ENCODE data around the gene YARS1. TPM values are rescaled to one million over a fixed set of nuclear protein-coding genes. Genes with fewer than 3 reads are reported as not detected.

YARS1 gene
- total and polyA plus RNA-seq, 2 experiments from 2014 or later: 134 to 182 TPM

DNA sequence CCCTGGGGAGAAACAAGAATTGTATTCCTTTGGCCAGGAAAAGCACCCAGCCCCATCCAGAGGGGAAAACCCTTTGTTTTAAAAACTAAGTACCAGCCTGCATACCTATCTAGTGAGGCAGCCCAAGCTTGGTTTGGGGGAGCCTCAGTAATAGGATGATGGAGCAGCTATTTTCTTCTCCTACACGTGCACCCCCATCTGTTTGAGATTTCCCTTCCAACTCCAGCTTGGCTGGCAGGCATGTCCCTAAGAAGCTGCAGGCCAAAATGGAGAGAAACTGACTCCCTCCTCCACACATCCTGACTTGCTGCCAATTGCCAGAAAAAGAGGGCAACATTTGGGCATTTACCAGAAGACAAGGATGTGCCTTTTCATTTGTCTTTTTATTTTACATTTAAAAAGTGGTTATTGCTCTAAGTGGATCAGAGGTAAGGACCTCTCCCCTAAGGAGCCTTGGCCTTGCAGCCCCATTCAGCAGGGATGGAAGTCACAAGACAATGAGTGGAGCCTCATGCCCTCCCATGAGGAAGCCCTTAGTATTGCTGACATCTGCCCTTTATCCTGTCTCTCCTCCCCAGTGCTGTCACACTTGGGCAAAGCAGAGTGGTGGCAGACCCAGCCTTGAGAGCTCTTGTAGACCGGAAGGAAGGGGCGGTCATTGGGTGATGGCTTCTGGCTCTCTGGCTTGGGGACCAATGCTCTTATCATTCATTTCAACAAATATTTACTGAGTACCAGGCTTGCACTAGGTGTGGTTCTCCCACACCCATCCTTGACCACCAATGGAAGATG is 44.9 kb upstream of the YARS1 start:
- no peaks in the 10 kb centered on the region for H3K36me3 ChIP-seq (ENCODE audit: insufficient read depth)
- Mint-ChIP-seq H3K4me3 (no peak overlapping the region), H3K36me3 (ENCODE audit: low read depth) (peaks cover 9% of the 10 kb centered on the region; the same call in 2 of the 3 replicates), H3K27ac (no peak overlapping the region), H3K27me3 (ENCODE audit: insufficient read depth, low read depth, poor library complexity) (no peaks in the 10 kb centered on the region), H3K4me1 (no peaks in the 10 kb centered on the region), H3K9me3 (no peaks in the 10 kb centered on the region)
- no peaks in the 10 kb centered on the region for H3K9me2 ChIP-seq (ENCODE audit: insufficient read depth)
- H3K79me2 ChIP-seq (replicated peaks; ENCODE audit: insufficient read depth): no peaks in the 10 kb centered on the region
- H3K4me2 ChIP-seq: no peak overlapping the region
- no peaks in the 10 kb centered on the region for H3K4me1 ChIP-seq (ENCODE audit: insufficient read depth)
- no peaks in the 10 kb centered on the region for H3K27me3 ChIP-seq (ENCODE audit: insufficient read depth)
- H3K27ac ChIP-seq (ENCODE audit: low read depth): no peak overlapping the region
- ATAC-seq (no peak; the same call in 2 of the 3 replicates), DNase-seq (ENCODE audit: low spot score) (no peak)
- H3F3A ChIP-seq (replicated peaks; ENCODE audit: low read depth): no peaks in the 10 kb centered on the region
- no peak overlapping the region for H3K4me3 ChIP-seq
- TF ChIP-seq, protein P1, sequence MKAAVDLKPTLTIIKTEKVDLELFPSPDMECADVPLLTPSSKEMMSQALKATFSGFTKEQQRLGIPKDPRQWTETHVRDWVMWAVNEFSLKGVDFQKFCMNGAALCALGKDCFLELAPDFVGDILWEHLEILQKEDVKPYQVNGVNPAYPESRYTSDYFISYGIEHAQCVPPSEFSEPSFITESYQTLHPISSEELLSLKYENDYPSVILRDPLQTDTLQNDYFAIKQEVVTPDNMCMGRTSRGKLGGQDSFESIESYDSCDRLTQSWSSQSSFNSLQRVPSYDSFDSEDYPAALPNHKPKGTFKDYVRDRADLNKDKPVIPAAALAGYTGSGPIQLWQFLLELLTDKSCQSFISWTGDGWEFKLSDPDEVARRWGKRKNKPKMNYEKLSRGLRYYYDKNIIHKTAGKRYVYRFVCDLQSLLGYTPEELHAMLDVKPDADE (IDR thresholded peaks at IDR 0.05): no peak
- TF ChIP-seq ZNF114 (CRISPR knock-in tag; IDR thresholded peaks at IDR 0.05): no peak
- no peak for TF ChIP-seq CTCF (conservative IDR thresholded peaks at IDR 0.05; ENCODE audit: low read depth in 2 of 2)
- TF ChIP-seq EZH2 (IDR thresholded peaks at IDR 0.05; ENCODE audit: low read depth, unreplicated experiment): no peak
- TF ChIP-seq NANOG (IDR thresholded peaks at IDR 0.05; ENCODE audit: borderline replicate concordance): no peak
- no peak for TF ChIP-seq EZH2phosphoT487 (IDR thresholded peaks at IDR 0.05; ENCODE audit: unreplicated experiment)
- H2AFZ ChIP-seq: no peak overlapping the region
- peaks cover 14% of the 10 kb centered on the region; the same call in 1 of the 2 replicates for H4K20me1 ChIP-seq (replicated peaks; ENCODE audit: insufficient read depth)

- H3K4me1 Mint-ChIP-seq: no peaks in the 10 kb centered on the region
- H3K36me3 Mint-ChIP-seq (ENCODE audit: low read depth): peaks cover 22% of the 10 kb centered on the region
- ATAC-seq (no peak), DNase-seq (ENCODE audit: low spot score) (no peak)
- no peaks in the 10 kb centered on the region for H3F3A ChIP-seq (replicated peaks; ENCODE audit: low read depth)
- no peak overlapping the region for H2AFZ ChIP-seq
- no peak overlapping the region for H3K4me3 Mint-ChIP-seq
- H3K36me3 ChIP-seq (ENCODE audit: insufficient read depth): peaks cover 7% of the 10 kb centered on the region; the same call in 1 of the 2 replicates
- H4K20me1 ChIP-seq (replicated peaks; ENCODE audit: insufficient read depth): peaks cover 14% of the 10 kb centered on the region; the same call in 1 of the 2 replicates
- no peaks in the 10 kb centered on the region for H3K79me2 ChIP-seq (replicated peaks; ENCODE audit: insufficient read depth)
- H3K4me1 ChIP-seq (ENCODE audit: insufficient read depth): no peaks in the 10 kb centered on the region
- no peak overlapping the region for H3K4me2 ChIP-seq
- no peak overlapping the region for H3K27ac Mint-ChIP-seq
- H3K9me3 Mint-ChIP-seq: no peaks in the 10 kb centered on the region
- H3K27me3 ChIP-seq (ENCODE audit: insufficient read depth): no peaks in the 10 kb centered on the region
- H3K27me3 Mint-ChIP-seq (ENCODE audit: insufficient read depth, low read depth, poor library complexity): no peaks in the 10 kb centered on the region
- H3K4me3 ChIP-seq: no peak overlapping the region
- H3K9me2 ChIP-seq (ENCODE audit: insufficient read depth): no peaks in the 10 kb centered on the region
- H3K27ac ChIP-seq (ENCODE audit: low read depth): no peak overlapping the region
- TF ChIP-seq EZH2 (IDR thresholded peaks at IDR 0.05; ENCODE audit: low read depth, unreplicated experiment) (no peak), CREB1 (CRISPR knock-in tag; IDR thresholded peaks at IDR 0.05; ENCODE audit: low read depth) (no peak), JUNB (IDR thresholded peaks at IDR 0.05; ENCODE audit: unreplicated experiment) (no peak), STAT1 (IDR thresholded peaks at IDR 0.05; ENCODE audit: unreplicated experiment) (no peak), POLR2AphosphoS5 (IDR thresholded peaks at IDR 0.05; ENCODE audit: low read depth) (no peak), NANOG (IDR thresholded peaks at IDR 0.05; ENCODE audit: borderline replicate concordance) (no peak), ZNF114 (CRISPR knock-in tag; IDR thresholded peaks at IDR 0.05) (no peak), CTCF (conservative IDR thresholded peaks at IDR 0.05; ENCODE audit: low read depth in 2 of 2) (no peak), EZH2phosphoT487 (IDR thresholded peaks at IDR 0.05; ENCODE audit: unreplicated experiment) (no peak), ZNF331 (CRISPR knock-in tag; IDR thresholded peaks at IDR 0.05; ENCODE audit: low read depth) (no peak)
- TF ChIP-seq, protein P2, sequence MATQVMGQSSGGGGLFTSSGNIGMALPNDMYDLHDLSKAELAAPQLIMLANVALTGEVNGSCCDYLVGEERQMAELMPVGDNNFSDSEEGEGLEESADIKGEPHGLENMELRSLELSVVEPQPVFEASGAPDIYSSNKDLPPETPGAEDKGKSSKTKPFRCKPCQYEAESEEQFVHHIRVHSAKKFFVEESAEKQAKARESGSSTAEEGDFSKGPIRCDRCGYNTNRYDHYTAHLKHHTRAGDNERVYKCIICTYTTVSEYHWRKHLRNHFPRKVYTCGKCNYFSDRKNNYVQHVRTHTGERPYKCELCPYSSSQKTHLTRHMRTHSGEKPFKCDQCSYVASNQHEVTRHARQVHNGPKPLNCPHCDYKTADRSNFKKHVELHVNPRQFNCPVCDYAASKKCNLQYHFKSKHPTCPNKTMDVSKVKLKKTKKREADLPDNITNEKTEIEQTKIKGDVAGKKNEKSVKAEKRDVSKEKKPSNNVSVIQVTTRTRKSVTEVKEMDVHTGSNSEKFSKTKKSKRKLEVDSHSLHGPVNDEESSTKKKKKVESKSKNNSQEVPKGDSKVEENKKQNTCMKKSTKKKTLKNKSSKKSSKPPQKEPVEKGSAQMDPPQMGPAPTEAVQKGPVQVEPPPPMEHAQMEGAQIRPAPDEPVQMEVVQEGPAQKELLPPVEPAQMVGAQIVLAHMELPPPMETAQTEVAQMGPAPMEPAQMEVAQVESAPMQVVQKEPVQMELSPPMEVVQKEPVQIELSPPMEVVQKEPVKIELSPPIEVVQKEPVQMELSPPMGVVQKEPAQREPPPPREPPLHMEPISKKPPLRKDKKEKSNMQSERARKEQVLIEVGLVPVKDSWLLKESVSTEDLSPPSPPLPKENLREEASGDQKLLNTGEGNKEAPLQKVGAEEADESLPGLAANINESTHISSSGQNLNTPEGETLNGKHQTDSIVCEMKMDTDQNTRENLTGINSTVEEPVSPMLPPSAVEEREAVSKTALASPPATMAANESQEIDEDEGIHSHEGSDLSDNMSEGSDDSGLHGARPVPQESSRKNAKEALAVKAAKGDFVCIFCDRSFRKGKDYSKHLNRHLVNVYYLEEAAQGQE (IDR thresholded peaks at IDR 0.05; ENCODE audit: unreplicated experiment): no peak
These were observed 43.4 kb upstream of the YARS1 start for GRCh38 chr1:32860566-32860965.
